Measurements from ENCODE around the gene RPRD2. TPM values are rescaled to one million over a fixed set of nuclear protein-coding genes. Genes with fewer than 3 reads are reported as not detected.

Gene RPRD2
- total and polyA plus RNA-seq, 2 of the 4 experiments (the other 2 are of a cell fraction) = 3.9 to 11.6 TPM

DNA sequence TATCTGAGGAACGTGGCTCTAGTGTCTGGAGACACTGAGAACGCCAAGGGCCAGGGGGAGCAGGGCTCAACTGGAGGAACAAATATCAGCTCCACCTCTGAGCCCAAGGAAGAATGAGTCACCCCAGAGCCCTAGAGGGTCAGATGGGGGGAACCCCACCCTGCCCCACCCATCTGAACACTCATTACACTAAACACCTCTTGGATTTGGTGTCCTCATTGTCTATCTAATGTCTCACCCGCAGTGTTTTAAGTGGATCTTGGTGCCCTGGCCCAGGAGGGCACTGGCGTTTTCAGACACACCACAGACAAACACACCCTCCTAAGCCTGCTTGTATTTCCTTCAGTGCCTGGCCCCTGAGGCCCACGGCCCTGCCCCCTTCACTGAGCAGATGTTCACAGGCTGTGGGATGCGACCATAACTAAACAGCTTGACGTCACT is 149.4 kb downstream of the RPRD2 start:
- Histone ChIP-seq H2BK15ac (ENCODE audit: low read depth, low read length) (no peak overlapping the region), H4K91ac (ENCODE audit: insufficient read depth, low read depth, low read length) (no peak overlapping the region), H3K14ac (replicated peaks; ENCODE audit: low read depth, low read length) (no peak overlapping the region), H3K9me3 (ENCODE audit: control insufficient read depth, insufficient read depth, low read length) (no peaks in the 10 kb centered on the region), H3K9me1 (ENCODE audit: insufficient read depth, low read length) (peaks cover 30% of the 10 kb centered on the region), H3K18ac (ENCODE audit: low read depth, low read length) (no peak overlapping the region), H4K20me1 (ENCODE audit: insufficient read depth, low read length) (no peaks in the 10 kb centered on the region), H3K4me3 (ENCODE audit: insufficient read depth, low read depth, low read length) (no peak overlapping the region), H3K27me3 (ENCODE audit: control insufficient read depth, insufficient read depth, low read length) (no peaks in the 10 kb centered on the region), H3K27ac (ENCODE audit: insufficient read depth, low read length) (no peak overlapping the region), H2AK5ac (ENCODE audit: low read depth, low read length) (peak overlapping the region; percentile 56; the same call in 1 of the 2 replicates), H2BK120ac (ENCODE audit: low read depth, low read length) (no peak overlapping the region), H4K5ac (ENCODE audit: low read depth, low read length) (no peak overlapping the region), H3K4me1 (ENCODE audit: control insufficient read depth, insufficient read depth, low read length) (peaks cover 17% of the 10 kb centered on the region), H3K9ac (ENCODE audit: low read depth, low read length) (no peak overlapping the region), H2AK9ac (replicated peaks; ENCODE audit: low read depth, low read length, poor library complexity) (no peak overlapping the region), H3K4ac (ENCODE audit: low read depth, low read length) (no peak overlapping the region), H3K4me2 (ENCODE audit: low read depth, low read length) (no peak overlapping the region), H2BK5ac (ENCODE audit: low read depth, low read length, poor library complexity, severe bottlenecking) (no peak overlapping the region), H3K56ac (ENCODE audit: extremely low read depth, insufficient read depth, low read length) (no peak overlapping the region), H3K23ac (ENCODE audit: low read depth, low read length) (no peak overlapping the region), H2BK20ac (ENCODE audit: low read depth, low read length) (no peak overlapping the region), H3K79me1 (ENCODE audit: low read depth in 1 of 2, low read length in 2 of 2) (peaks cover 22 to 63% of the 10 kb centered on the region in 2 experiments), H4K8ac (ENCODE audit: low read depth in 2 of 2, low read length in 2 of 2) (no peak overlapping the region), H3K36me3 (ENCODE audit: control insufficient read depth, insufficient read depth, low read length) (peaks cover 28% of the 10 kb centered on the region), H2AFZ (replicated peaks; ENCODE audit: low read length, poor library complexity) (peak overlapping the region; percentile 44)
- TF ChIP-seq, protein P1, sequence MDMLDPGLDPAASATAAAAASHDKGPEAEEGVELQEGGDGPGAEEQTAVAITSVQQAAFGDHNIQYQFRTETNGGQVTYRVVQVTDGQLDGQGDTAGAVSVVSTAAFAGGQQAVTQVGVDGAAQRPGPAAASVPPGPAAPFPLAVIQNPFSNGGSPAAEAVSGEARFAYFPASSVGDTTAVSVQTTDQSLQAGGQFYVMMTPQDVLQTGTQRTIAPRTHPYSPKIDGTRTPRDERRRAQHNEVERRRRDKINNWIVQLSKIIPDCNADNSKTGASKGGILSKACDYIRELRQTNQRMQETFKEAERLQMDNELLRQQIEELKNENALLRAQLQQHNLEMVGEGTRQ (IDR thresholded peaks at IDR 0.05; ENCODE audit: low read depth, low read length) = no peak
- TF ChIP-seq MXI1 (IDR thresholded peaks at IDR 0.05; ENCODE audit: borderline replicate concordance, low read depth, low read length) = no peak
- TF ChIP-seq NFE2L2 (IDR thresholded peaks at IDR 0.05; ENCODE audit: low read depth, low read length) = no peak
- WGBS, 2 experiments (ENCODE audit: extremely low coverage in 2 of 2, insufficient read length in 1 of 2) = no CpG with 5 or more reads among the region's 7 CpGs
- POLR2A ChIA-PET (ENCODE audit: unreplicated experiment) = no interaction called here
- in situ Hi-C loops (cut with MboI; ENCODE audit: low sequenced_read_pairs) (no loop called here), dilution Hi-C loops (cut with HindIII; ENCODE audit: low sequenced_read_pairs, unreplicated experiment) (no loop called here), intact Hi-C loops (cut with micrococcal nuclease) (no loop called here)
- CTCF ChIA-PET = no interaction called here
- ATAC-seq (ENCODE audit: low read depth) (no peak), DNase-seq (no peak)
- BruUV-seq (replicated peaks) = no TSS peak

Data from IMR-90 (cell line).